ENCODE results near the gene TECPR1. TPM values are rescaled to one million over a fixed set of nuclear protein-coding genes. Genes with fewer than 3 reads are reported as not detected.

TECPR1 gene
- total and polyA plus RNA-seq, 2 experiments from 2014 or later = 4.6 to 24.4 TPM

- no peak for ATAC-seq
- no peak for DNase-seq (ENCODE audit: low spot score)
- H3K36me3 ChIP-seq (ENCODE audit: insufficient read depth) = no peaks in the 10 kb centered on the region
Measured at GRCh38 chr7:98283887-98284222, 31.8 kb upstream of the TECPR1 start.

More at GRCh38 chr7:98283887-98284222, 31.8 kb upstream of the TECPR1 start:
- Mint-ChIP-seq H3K27ac (no peak overlapping the region), H3K4me3 (no peak overlapping the region), H3K9me3 (no peaks in the 10 kb centered on the region; the same call in 2 of the 3 replicates), H3K4me1 (peaks cover 36% of the 10 kb centered on the region), H3K36me3 (ENCODE audit: low read depth) (peaks cover 8% of the 10 kb centered on the region), H3K27me3 (ENCODE audit: insufficient read depth, low read depth, poor library complexity) (peaks cover 13% of the 10 kb centered on the region)
- peaks cover 30% of the 10 kb centered on the region for H3K4me1 ChIP-seq (ENCODE audit: insufficient read depth)
- peaks cover 53% of the 10 kb centered on the region for H3K79me2 ChIP-seq (replicated peaks; ENCODE audit: insufficient read depth)
- H3K9me2 ChIP-seq (ENCODE audit: insufficient read depth) = no peaks in the 10 kb centered on the region
- 0 out of 2 replicates have a peak, but pooled peaks cover 4% of the 10 kb centered on the region for H3F3A ChIP-seq (replicated peaks; ENCODE audit: low read depth)
- no peak overlapping the region for H3K27ac ChIP-seq (ENCODE audit: low read depth)
- no peak overlapping the region; the same call in 1 of the 2 replicates for H3K4me3 ChIP-seq
- H3K4me2 ChIP-seq = no peak overlapping the region
- no peaks in the 10 kb centered on the region for H3K27me3 ChIP-seq (ENCODE audit: insufficient read depth)
- TF ChIP-seq CTCF (conservative IDR thresholded peaks at IDR 0.05; ENCODE audit: low read depth in 2 of 2) (no peak), NANOG (IDR thresholded peaks at IDR 0.05; ENCODE audit: borderline replicate concordance) (no peak), CREB1 (CRISPR knock-in tag; IDR thresholded peaks at IDR 0.05; ENCODE audit: low read depth) (no peak), REST (IDR thresholded peaks at IDR 0.05; ENCODE audit: unreplicated experiment) (no peak), ZNF331 (CRISPR knock-in tag; IDR thresholded peaks at IDR 0.05; ENCODE audit: low read depth) (no peak), ETS1 (IDR thresholded peaks at IDR 0.05) (no peak), ZNF114 (CRISPR knock-in tag; IDR thresholded peaks at IDR 0.05) (no peak), ZNF462 (CRISPR knock-in tag; IDR thresholded peaks at IDR 0.05) (no peak), JUNB (IDR thresholded peaks at IDR 0.05; ENCODE audit: unreplicated experiment) (no peak), EZH2phosphoT487 (IDR thresholded peaks at IDR 0.05; ENCODE audit: unreplicated experiment) (no peak), STAT1 (IDR thresholded peaks at IDR 0.05; ENCODE audit: unreplicated experiment) (no peak), EZH2 (IDR thresholded peaks at IDR 0.05; ENCODE audit: low read depth, unreplicated experiment) (no peak), POLR2AphosphoS5 (IDR thresholded peaks at IDR 0.05; ENCODE audit: low read depth) (no peak)
- H4K20me1 ChIP-seq (replicated peaks; ENCODE audit: insufficient read depth) = peaks cover 18% of the 10 kb centered on the region
- no peak overlapping the region for H2AFZ ChIP-seq

Measured in GM23338 (cell line).